HG03342 (cell line): Measurements from ENCODE around the gene NFIC.
"Not testable (repeated sequence)": the region's sequence is repeated elsewhere in the genome, so short reads cannot be mapped to it uniquely, and the experiment has no call there.

Experiments
- ATAC-seq: cut with Tn5 transposase; IDR thresholded peaks from one replicate; pipeline ENCODE4 v1.9.1; 2021; ENCODE audit warnings: mild to moderate bottlenecking, moderate library complexity; ENCODE audit not compliant: unreplicated experiment

NFIC gene

DNA sequence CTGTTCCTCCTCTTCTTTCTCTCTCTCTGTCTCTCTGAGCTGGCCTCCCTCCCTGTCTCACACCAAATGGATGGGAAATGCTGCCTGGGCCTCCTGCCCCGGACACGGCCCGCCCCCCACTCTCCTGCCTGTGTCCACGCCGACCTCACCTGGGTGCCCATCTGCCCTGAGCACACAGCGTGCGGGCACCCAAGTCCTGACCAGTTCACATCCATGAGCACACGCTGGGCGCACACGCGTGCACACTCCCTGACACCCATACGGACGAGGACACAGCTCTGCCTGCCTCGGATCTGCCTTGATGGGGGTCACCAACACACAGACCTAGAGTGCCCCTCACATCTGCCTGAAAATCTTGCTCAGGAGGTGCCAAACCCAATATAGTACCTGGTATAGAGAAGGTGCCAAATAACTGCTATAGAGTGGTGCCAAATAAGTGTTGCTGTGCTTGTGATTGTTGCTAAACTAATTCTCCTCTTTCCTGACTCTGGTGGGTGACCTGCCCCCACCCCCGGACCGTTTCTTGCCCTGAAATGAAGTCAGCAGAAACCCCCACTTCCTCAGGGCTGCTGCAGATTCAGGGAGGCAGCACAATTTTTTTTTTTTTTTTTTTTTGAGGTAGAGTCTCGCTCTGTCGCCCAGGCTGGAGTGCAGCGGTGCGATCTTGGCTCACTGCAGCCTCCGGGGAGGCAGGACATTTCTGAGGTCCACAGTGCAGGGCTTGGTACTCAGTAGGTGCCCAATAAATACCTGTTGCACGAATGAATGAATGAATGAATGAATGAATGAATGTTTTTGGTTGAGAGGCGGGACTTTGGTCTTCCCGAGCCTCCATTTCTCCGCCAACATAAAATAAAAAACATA is 4.6 kb downstream of the NFIC start:
- no peak for ATAC-seq

DNA sequence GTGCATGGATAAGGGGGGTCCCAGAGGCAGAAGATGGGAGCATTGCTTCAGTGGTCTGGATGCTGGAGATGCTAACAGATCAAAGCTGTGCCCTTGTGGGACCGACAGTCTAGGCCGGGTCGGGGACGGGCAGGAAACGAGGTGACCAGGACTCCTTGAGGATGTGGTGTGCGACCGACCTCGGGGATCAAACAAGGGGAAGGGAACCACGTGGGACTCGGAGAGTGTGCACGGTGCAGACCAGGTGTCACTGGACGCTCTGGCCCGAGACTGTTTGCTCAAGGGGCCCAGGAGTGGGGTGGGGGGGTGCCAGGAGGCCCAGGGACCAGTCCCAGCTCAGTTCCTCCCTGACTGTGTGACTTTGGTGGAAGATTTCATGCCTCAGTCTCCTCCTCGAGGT is 6.0 kb downstream of the NFIC start:
- ATAC-seq: no peak

DNA sequence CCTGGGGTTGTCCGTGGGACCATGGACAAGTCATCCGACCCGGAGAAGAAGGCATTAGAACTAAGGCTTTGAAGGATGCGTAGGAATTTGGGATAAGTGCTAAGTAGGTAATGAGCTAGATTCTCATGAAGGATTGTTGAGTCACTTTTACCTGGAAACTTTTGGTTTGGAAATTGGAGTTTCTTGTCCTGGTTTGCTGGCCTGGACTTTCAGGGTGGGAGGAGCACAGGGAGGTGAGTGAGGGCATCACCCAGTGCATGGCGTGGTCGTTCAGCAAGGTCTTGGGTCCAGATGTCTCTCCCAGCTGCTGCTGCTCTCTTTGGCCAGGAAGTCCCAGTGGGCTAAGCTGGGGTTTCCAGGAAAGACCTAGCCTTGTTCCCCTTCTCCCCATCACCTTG is 7.6 kb downstream of the NFIC start:
- ATAC-seq: no peak

DNA sequence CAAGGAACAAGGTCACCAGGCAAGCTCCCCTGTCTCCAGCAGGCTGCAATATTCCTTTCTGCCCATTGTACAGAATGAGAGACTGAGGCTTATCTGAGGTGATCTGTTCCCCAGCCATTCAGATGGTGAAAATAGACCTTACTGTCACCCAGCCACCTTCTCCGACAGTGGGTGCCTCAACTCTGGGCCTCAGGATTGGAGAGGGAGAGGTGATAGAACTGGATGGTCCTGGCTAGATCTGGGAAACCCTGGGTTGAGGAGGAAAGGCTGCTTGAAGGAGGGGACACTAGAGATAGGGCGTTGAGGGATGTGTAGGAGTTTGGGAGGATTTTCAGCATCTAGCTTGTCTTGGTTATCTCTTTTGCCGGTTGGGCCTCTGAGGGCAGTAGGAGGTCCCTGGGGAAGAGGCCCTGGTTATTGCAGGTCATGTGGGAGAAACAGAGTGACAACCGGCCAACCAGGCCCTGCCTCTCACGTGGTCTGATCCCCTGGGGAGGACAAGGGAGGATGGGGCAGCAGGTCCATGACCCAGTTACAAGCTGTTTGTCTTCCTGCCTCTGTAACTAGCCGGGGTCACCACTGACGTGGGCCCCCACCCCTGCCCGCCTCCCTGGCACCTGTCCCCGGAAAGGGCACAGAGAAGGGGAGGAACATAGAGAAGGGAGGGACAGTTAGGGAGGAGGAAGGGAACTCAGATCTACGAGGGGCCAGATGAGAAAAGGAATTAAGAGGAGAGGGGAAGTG is 8.2 kb downstream of the NFIC start:
- ATAC-seq: no peak

DNA sequence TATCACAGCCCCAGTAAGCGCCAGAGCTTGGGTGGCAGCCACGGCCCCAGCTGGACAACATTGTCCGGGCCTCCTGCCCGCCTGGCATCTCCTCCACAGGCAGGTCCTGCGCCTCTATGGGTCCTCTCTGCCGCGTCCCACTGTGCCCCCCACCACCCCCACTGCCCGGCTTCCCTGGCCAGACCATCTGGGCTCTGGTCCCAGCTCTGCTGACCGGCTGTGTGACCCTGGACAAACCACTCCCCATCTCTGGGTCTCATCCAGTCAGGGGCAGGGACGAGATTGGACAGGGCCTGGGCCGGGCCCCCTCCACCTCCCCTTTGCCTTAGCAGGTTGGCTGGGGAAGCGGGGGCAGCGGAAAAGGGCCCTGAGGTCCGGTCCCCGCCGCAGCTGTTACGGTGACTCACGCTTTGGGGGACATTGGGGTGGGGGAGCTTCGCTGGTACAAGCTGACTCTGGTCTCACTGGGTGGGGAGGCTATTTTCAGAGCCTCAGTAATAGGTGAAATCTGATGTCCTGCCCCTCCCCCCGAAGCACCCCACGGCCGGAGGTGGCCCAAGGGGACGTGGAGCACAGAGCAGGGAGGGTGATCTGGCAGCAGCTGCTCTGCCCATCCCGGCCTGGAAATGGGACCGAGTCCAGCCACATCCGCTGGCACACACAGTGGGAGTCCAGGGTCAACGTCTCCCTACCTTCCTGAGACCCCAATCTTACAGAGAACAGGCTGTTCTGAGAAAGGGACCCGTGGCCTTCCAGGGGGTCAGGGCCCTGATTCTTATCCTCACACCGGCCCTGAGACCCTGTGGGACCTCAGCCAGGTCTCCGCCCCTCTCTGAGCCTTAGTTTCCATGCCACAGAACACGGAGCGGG is 9.1 kb downstream of the NFIC start:
- ATAC-seq: no peak

DNA sequence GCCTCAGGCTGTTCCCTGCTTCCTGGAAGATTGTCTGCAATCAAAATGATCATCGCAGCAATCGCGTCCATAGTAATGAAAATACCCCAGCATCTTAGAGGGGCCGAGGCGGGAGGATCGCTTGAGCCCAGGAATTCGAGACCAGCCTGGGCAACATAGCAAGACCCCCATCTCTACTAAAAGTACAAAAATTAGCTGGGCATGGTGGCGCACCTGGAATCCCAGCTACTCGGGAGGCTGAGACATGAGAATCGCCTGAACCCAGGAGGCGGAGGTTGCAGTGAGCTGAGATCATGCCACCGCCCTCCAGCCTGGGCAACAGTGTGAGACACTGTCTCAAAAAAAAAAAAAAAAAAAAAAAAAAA is 9.7 kb downstream of the NFIC start:
- ATAC-seq: not testable (repeated sequence)

DNA sequence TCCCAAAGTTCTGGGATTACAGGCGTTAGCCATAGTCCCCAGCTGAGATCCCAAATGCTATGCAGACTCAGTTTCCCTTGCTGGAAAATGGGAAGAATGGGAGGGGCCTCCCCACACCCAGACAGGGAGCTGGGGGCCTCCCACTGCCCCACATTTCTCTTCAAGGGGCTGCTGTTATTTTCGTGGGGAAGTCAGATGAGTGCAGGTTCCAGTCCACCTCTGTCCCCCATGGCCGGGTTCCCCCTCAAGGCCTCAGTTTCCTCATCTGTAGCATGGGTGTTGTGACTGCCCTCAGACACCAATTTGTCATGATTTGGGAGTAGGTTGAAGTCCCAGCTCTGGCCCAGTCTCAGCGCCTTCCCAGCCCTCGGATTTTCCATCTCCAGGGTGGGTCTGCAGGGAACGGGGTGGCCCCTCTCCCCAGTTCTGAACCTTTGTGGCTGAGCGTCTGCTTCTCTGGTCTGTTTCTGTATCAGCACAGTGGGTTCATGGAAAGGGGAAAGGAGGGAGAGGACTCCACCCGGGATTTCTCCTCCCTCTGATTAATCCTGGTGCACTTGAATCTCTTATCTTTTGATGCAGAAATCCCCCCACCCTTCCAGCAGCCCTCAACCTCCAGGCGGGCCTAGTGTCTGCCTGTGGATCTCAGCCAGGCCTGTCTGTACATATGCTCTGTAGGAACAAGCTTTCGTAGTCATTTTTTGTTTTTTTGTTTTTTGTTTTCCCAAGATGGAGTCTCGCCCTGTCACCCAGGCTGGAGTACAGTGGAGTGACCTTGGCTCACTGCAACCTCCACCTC is 12.2 kb downstream of the NFIC start:
- no peak for ATAC-seq

DNA sequence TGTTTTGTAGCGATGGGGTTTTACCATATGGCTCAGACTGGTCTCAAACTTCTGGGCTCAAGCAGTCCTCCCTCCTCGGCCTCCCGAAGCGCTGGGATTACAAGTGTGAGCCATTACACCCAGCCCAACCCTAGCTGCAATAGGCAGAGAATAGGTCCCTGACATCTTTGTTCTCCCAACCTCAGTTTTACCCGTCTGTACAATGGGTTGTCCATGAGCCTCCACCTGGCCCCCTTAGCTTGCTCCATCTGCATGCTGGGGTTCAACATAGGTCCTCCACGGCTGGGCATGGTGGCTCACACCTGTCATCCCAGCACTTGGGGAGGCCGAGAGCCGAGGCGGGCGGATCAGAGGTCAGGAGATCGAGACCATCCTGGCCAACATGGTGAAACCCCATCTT is 14.4 kb downstream of the NFIC start:
- no peak for ATAC-seq

DNA sequence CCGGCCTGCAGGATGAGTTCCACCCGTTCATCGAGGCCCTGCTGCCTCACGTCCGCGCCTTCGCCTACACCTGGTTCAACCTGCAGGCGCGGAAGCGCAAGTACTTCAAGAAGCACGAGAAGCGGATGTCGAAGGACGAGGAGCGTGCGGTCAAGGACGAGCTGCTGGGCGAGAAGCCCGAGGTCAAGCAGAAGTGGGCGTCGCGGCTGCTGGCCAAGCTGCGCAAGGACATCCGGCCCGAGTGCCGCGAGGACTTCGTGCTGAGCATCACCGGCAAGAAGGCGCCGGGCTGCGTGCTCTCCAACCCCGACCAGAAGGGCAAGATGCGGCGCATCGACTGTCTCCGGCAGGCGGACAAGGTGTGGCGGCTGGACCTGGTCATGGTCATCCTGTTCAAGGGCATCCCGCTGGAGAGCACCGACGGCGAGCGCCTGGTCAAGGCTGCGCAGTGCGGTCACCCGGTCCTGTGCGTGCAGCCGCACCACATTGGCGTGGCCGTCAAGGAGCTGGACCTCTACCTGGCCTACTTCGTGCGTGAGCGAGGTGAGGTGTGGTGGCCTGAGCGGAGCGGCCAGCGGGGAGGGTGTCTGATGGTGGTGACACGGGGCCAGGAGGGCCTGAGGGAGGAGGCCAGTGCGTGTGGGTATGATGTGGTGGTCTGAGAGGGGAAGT is 15.5 kb downstream of the NFIC start:
- ATAC-seq: no peak

DNA sequence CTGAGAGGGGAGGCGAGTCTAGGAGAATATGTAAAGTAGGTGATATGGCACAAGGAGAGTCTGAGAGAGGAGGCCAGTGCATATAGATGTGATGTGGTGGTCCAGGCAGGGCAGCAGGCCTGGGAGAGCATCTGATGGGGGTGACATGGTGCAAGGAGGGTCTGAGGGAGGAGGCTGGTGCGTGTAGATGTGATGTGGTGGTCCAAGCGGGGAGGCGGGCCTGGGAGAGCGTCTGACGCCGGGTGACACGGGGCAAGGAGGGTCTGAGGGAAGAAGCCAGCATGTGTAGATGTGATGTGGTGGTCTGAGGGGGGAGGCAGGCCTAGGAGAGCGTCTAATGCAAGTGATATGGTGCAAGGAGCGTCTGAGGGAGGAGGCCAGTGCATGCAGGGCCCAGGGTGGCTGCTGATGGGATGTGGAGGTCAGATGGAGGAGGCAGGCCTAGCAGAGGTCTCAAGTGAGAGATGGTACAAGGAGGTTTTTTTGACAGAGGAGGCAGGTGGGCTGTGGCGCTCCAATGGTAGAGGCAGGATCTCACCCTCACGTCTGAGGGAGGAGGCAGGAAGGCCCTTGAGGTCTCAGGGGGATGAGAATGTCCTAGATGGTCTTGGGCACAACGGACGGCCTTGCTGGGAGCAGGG is 16.2 kb downstream of the NFIC start:
- no peak for ATAC-seq

DNA sequence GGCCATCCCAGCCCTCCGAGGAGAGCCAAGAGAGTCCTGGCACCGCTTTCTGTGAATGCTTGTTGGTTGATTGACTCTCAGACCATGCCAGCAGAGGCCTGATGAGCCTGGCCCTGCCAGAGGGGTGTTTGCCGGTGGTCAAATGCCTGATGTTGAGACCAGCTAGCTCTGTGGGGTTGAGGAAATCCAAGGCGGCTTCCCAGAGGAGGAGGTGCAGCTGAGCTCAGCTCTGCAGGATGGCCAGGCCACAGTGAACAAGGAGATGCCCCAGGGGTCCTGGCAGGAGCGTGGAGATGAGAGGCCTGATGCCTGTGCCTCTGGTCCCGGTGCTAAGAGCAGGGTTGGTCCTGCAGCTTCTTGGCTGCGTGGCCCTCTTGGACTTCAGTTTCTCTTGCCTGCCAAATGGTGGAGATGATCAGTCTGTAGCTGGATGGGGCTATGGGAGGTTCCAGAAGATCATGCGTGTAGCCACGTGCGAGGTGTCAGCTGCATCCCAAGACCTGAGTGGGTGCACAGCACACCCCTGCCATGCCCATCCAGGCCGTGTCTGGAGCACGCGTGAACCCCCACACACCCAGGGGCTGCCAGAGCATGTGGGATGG is 16.8 kb downstream of the NFIC start:
- ATAC-seq: no peak

DNA sequence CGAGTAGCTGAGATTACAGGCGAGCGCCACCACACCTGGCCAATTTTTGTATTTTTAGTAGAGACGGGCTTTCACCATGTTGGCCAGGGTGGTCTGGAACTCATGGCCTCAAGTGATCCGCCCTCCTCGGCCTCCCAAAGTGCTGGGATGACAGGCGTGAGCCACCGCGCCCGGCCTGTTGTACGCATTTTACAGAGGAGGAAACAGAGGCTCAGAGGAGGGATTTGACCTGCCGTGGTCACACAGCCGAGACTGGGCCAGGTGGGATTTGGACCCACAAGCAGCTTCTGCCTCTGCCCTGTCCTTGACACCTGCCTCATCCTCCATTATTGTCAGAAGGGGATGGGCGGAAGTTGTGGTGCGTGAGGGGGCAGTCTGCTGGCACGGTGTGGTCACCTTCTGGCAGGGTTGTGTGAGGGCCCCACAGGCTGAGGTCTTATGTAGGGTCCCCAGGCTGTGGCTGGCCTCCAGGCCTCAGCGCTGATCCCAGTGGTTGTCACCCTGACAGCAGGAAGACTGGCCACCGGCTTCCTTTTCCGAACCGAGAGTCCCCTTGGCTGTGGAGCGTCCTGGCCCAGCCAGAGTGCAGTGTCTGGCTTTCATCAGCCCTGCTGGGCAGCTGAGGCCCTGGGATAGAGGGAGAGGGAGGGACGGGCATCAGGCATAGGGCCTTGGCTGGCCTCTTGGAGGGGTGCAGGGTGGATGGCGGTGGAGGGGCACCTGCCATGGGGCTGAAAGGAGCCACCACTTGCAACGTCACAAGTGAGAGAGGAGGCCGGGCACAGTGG is 20.3 kb downstream of the NFIC start:
- no peak for ATAC-seq

DNA sequence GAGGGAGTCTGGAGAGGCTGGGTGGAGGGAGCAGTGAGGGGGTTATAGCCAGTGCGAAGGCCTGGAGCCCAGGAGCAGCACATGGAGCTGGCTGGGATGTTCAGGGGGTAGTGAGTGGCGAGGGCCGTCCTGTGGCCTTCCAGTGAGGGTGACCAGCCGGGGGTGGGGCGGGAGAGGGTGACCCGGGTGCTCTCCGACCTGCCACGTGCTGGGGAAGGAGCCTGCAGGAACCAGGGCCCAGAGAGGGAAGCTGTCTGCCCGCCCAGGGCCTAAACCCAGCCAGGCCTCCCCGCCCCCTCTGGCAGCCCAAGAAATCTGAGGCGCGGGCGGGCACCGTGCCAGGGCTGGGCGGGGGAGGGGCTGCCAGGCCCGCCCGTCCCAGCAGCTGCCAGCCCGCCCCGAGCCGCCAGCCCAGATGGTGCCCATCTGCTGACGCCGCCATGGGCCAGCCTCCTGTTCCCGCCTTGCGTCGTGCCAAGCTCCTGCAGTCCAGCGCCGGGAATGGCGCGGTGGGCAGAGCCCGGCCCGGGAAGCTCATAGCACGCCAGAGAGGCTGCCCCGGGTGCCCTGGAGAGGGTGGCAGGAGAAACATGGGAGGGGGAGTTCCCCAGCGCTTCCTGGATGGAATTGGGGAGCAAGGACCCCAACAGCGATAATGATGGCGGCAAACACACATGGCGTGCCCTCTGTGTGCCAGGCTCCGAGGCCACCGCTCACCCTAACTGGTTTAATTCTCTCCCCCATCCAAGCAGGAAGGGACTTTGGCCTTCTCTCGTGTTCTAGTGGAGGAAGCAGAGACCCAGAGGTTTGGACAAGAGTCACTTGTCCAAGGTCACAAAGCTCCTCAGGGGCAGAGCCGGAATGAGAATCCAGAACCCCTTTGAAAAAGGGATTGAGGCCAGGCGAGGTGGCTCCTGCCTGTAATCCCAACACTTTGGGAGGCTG is 21.5 kb downstream of the NFIC start:
- ATAC-seq: no peak

DNA sequence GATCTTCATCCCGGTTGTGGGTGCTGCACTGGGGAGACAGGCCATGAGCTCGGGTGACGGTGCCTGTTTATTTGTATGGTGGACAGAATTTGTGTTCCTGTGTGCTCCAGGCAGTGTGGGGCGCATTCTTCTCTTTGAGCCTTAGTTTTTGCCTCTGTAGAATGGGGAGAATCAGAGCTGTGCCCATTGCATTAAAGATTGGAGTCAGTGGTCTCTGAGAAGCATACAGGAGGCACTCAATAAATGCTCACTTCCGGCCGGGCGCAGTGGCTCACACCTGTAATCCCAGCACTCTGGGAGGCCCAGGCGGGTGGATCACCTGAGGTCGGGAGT is 23.0 kb downstream of the NFIC start:
- no peak for ATAC-seq

DNA sequence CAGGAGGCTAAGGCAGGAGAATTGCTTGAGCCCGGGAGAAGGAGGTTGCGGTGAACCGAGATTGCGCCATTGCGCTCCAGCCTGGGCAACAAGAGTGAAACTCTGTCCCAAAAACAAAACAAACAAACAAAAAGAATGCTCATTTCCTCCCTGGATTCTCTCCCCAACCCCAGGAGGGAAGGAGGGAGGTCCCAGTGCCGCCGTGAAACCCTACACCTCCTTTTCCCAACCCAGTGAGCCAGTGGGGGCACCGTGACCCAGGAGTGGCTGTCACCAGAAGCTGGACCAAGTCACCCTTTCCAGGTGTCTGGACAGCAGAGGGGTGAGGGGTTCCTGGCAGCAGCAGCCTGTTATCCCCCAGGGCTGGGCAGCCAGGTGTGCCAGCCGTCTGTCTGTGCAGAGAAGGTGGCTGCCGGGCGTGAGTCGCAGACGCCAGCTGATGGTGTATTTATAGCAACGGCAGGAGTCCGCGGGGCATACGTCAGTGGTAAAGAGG is 23.5 kb downstream of the NFIC start:
- no peak for ATAC-seq

DNA sequence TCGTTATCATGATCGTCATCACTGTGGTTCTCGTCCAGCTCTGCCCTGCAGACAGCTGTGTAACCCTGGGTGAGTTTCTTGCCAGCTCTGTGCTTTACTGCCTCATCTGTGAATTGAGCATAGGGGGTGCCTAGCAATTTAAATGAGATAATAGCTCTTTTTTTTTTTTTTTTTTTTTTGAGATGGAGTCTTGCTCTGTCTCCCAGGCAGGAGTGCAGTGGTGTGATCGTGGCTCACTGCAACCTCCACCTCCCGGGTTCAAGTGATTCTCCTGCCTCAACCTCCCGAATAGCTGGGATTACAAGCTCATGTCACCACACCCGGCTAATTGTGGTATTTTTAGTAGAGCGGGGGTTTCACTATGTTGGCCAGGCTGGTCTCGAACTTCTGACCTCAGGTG is 25.5 kb downstream of the NFIC start:
- ATAC-seq: not testable (repeated sequence)

DNA sequence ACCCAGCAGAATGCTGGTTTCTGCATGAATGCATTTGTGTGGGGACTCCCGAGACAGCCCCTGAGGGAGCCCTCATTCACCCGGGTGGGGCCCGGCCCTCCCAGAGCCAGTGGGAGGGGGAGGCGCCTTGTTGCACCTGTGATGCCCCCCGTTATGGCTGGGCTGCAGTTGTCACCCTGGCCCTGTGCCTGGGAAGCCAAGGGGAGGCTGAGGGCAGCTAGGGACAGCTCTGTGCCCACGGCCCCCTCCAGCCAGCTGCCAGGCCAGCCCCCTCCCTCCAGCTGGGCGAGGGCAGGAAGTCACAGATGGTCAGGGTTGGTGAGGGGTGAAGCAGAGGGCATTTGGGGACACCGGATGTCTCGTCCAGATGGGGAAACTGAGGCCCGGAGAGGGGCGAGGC is 26.1 kb downstream of the NFIC start:
- ATAC-seq: no peak
